ENCODE data around the gene TRMT1.

- TF ChIP-seq CTCF (conservative IDR thresholded peaks at IDR 0.05; ENCODE audit: low read depth, low read length) = no peak
- TF ChIP-seq EZH2 (IDR thresholded peaks at IDR 0.05; ENCODE audit: borderline replicate concordance, low read depth, low read length, poor library complexity, severe bottlenecking) = no peak
Measured at GRCh38 chr19:13078381-13078780, 38.2 kb downstream of the TRMT1 start.
